GM23248 (cell line): ENCODE measurements around the gene CPLX1. TPM values are rescaled to one million over a fixed set of nuclear protein-coding genes. Genes with fewer than 3 reads are reported as not detected.

Experiments used
- DNase-seq: peaks from one replicate; pipeline ENCODE4 v3.0.0-alpha.2; 2015
- H2AFZ ChIP-seq: fragments of 200-600 bp; sonication (generic); 2 replicates; pipeline ENCODE4 v1.6.1; 2016; ENCODE audit warnings: antibody characterized with exemption
- H3F3A ChIP-seq: fragments of 200-600 bp; sonication (generic); 2 replicates; pipeline ENCODE4 v1.6.1; 2016; ENCODE audit warnings: mild to moderate bottlenecking, antibody characterized with exemption, mixed run types; ENCODE audit not compliant: insufficient read depth
- H3K27ac ChIP-seq: fragments of 200-600 bp; sonication (generic); 2 replicates; pipeline ENCODE4 v1.5.1; 2016; ENCODE audit warnings: mild to moderate bottlenecking
- H3K27me3 ChIP-seq: fragments of 200-600 bp; sonication (generic); replicated peaks from 2 replicates; pipeline ENCODE4 v1.6.1; 2016; ENCODE audit warnings: mild to moderate bottlenecking; ENCODE audit not compliant: insufficient read depth
- H3K36me3 ChIP-seq: fragments of 200-600 bp; sonication (generic); 2 replicates; pipeline ENCODE4 v1.6.1; 2016; ENCODE audit warnings: low read depth, mild to moderate bottlenecking
- H3K4me1 ChIP-seq: fragments of 200-600 bp; sonication (generic); 2 replicates; pipeline ENCODE4 v1.6.1; 2016; ENCODE audit warnings: mild to moderate bottlenecking; ENCODE audit not compliant: insufficient read depth
- H3K4me2 ChIP-seq: fragments of 200-600 bp; sonication (generic); one replicate; pipeline ENCODE4 v1.6.1; 2016; ENCODE audit warnings: mild to moderate bottlenecking; ENCODE audit not compliant: unreplicated experiment
- H3K4me3 ChIP-seq: fragments of 200-600 bp; sonication (generic); 2 replicates; pipeline ENCODE4 v1.5.1; 2016; ENCODE audit warnings: mild to moderate bottlenecking
- H3K79me2 ChIP-seq: fragments of 200-600 bp; sonication (generic); 2 replicates; pipeline ENCODE4 v1.6.1; 2016; ENCODE audit warnings: mild to moderate bottlenecking; ENCODE audit not compliant: insufficient read depth
- H3K9ac ChIP-seq: fragments of 200-600 bp; sonication (generic); 2 replicates; pipeline ENCODE4 v1.6.1; 2016; ENCODE audit warnings: mild to moderate bottlenecking
- H3K9me2 ChIP-seq: fragments of 200-600 bp; sonication (generic); 2 replicates; pipeline ENCODE4 v1.6.1; 2016; ENCODE audit warnings: mixed run types, mild to moderate bottlenecking, moderate library complexity; ENCODE audit not compliant: insufficient read depth
- H3K9me3 ChIP-seq: fragments of 200-600 bp; sonication (generic); one replicate; pipeline ENCODE4 v1.6.1; 2017; ENCODE audit warnings: low read depth
- H4K20me1 ChIP-seq: fragments of 200-600 bp; sonication (generic); 2 replicates; pipeline ENCODE4 v1.6.0; 2016; ENCODE audit not compliant: insufficient read depth
- EZH2 ChIP-seq: fragments of 200-600 bp; sonication (generic); IDR thresholded peaks from 2 replicates; pipeline ENCODE4 v1.6.1; 2018; ENCODE audit warnings: antibody characterized with exemption, mild to moderate bottlenecking; ENCODE audit not compliant: insufficient read depth, poor library complexity, severe bottlenecking
- EZH2phosphoT487 ChIP-seq: fragments of 200-600 bp; sonication (generic); IDR thresholded peaks from 2 replicates; pipeline ENCODE4 v1.6.1; 2018; ENCODE audit warnings: antibody characterized with exemption, moderate library complexity, mild to moderate bottlenecking, low read depth; ENCODE audit not compliant: insufficient read depth
- WGBS, 2 experiments: methylation state at CpG; one replicate each; pipeline ENCODE4 v1.1.6; 2015 to 2017; ENCODE audit warnings: low lambda C conversion rate in 2 of 2, low coverage in 1 of 2; ENCODE audit errors: missing lambda C conversion rate in 2 of 2; 5-methylcytosine and 5-hydroxymethylcytosine counted together
- in situ Hi-C: fragments of 300-500 bp; cut with MboI; formaldehyde crosslinking; loops from 2 replicates; pipeline ENCODE4 v1.15.0; 2020
- polyA plus RNA-seq: library from polyadenylated mRNA; unstranded; fragments of >200 nt; fragmentation: Nextera tagmentation; extraction: Ambion mirVana; gene quantifications from 2 replicates; pipeline ENCODE4 v1.2.1, GENCODE V29; 2016
- total RNA-seq: library from RNA; depleted of rRNA; stranded (reverse); fragments of >200 nt; shearing (Covaris generic); gene quantifications from 2 replicates; pipeline ENCODE4 v1.2.3, GENCODE V29; 2014

Gene CPLX1
- total and polyA plus RNA-seq, 2 experiments from 2014 or later = not detected

- TF ChIP-seq EZH2phosphoT487 (no peak), EZH2 (no peak)
- H3K9ac ChIP-seq = no peak overlapping the region
- H3K4me3 ChIP-seq = no peak overlapping the region
- no peaks in the 10 kb centered on the region for H3K9me2 ChIP-seq
- no peak overlapping the region for H2AFZ ChIP-seq
- no peaks in the 10 kb centered on the region for H3K79me2 ChIP-seq
- H3K27me3 ChIP-seq = peaks cover 3% of the 10 kb centered on the region; the same call in 1 of the 2 replicates
- no peak overlapping the region for H3K27ac ChIP-seq
- 46 to 55% methylated on average over 16 to 18 of the region's 18 CpGs for WGBS, 2 experiments
- H3K9me3 ChIP-seq = no peaks in the 10 kb centered on the region
- H3F3A ChIP-seq = no peaks in the 10 kb centered on the region
- in situ Hi-C loops = no loop called here
- no peaks in the 10 kb centered on the region for H4K20me1 ChIP-seq
- no peak for DNase-seq
- H3K36me3 ChIP-seq = no peaks in the 10 kb centered on the region
- H3K4me2 ChIP-seq = no peak overlapping the region
- no peaks in the 10 kb centered on the region for H3K4me1 ChIP-seq
Observed at GRCh38 chr4:833731-834367, 7.9 kb upstream of the CPLX1 start.

- Histone ChIP-seq H2AFZ (no peak overlapping the region), H3K9ac (no peak overlapping the region), H3K27ac (no peak overlapping the region), H3F3A (no peaks in the 10 kb centered on the region), H3K27me3 (peaks cover 10% of the 10 kb centered on the region), H3K4me2 (no peak overlapping the region), H3K36me3 (no peaks in the 10 kb centered on the region), H3K9me2 (no peaks in the 10 kb centered on the region), H3K9me3 (no peaks in the 10 kb centered on the region), H3K4me3 (no peak overlapping the region), H4K20me1 (no peaks in the 10 kb centered on the region), H3K79me2 (no peaks in the 10 kb centered on the region), H3K4me1 (no peaks in the 10 kb centered on the region)
- DNase-seq = no peak
- 47 to 49% methylated on average over 10 of the region's 10 CpGs for WGBS, 2 experiments
- in situ Hi-C loops = no loop called here
- no peak for TF ChIP-seq EZH2
- TF ChIP-seq EZH2phosphoT487 = no peak
Observed at GRCh38 chr4:833156-833555, 7.2 kb upstream of the CPLX1 start.

- Histone ChIP-seq H3K9me2 (no peaks in the 10 kb centered on the region), H3K27ac (no peak overlapping the region), H3K4me1 (no peaks in the 10 kb centered on the region), H3K9ac (no peak overlapping the region), H3K9me3 (no peaks in the 10 kb centered on the region), H2AFZ (no peak overlapping the region), H4K20me1 (no peaks in the 10 kb centered on the region), H3K4me2 (no peak overlapping the region), H3K4me3 (no peak overlapping the region), H3F3A (no peaks in the 10 kb centered on the region), H3K27me3 (peaks cover 16% of the 10 kb centered on the region), H3K79me2 (no peaks in the 10 kb centered on the region), H3K36me3 (no peaks in the 10 kb centered on the region)
- 65 to 70% methylated on average over 8 to 9 of the region's 9 CpGs for WGBS, 2 experiments
- DNase-seq = no peak
- TF ChIP-seq EZH2phosphoT487 (no peak), EZH2 (no peak)
- in situ Hi-C loops = no loop called here
Observed at GRCh38 chr4:832536-832935, 6.6 kb upstream of the CPLX1 start.

- H3K4me3 ChIP-seq = no peak overlapping the region
- peaks cover 20% of the 10 kb centered on the region for H3K27me3 ChIP-seq
- H3K9me3 ChIP-seq = no peaks in the 10 kb centered on the region
- no peak overlapping the region for H2AFZ ChIP-seq
- no peak overlapping the region for H3K4me2 ChIP-seq
- H3K9ac ChIP-seq = no peak overlapping the region
- no peaks in the 10 kb centered on the region for H3F3A ChIP-seq
- H4K20me1 ChIP-seq = no peaks in the 10 kb centered on the region
- WGBS, 2 experiments = 58 to 85% methylated on average over 2 to 7 of the region's 7 CpGs
- no peak for DNase-seq
- in situ Hi-C loops = no loop called here
- H3K36me3 ChIP-seq = no peaks in the 10 kb centered on the region
- H3K79me2 ChIP-seq = no peaks in the 10 kb centered on the region
- no peaks in the 10 kb centered on the region for H3K4me1 ChIP-seq
- H3K27ac ChIP-seq = no peak overlapping the region
- H3K9me2 ChIP-seq = no peaks in the 10 kb centered on the region
- no peak for TF ChIP-seq EZH2phosphoT487
- TF ChIP-seq EZH2 = no peak
Observed at GRCh38 chr4:832108-832507, 6.2 kb upstream of the CPLX1 start.

GRCh38 chr4:831483-831805, 5.5 kb upstream of the CPLX1 start:
- in situ Hi-C loops = no loop called here
- no peak for DNase-seq
- no peaks in the 10 kb centered on the region for H3K36me3 ChIP-seq
- no peaks in the 10 kb centered on the region for H3K79me2 ChIP-seq
- H3K4me2 ChIP-seq = no peak overlapping the region
- no peak overlapping the region for H3K27ac ChIP-seq
- H3K9me3 ChIP-seq = no peaks in the 10 kb centered on the region
- no peak overlapping the region for H2AFZ ChIP-seq
- 32 to 41% methylated on average over 3 of the region's 3 CpGs for WGBS, 2 experiments
- H3F3A ChIP-seq = no peaks in the 10 kb centered on the region
- TF ChIP-seq EZH2 = no peak
- TF ChIP-seq EZH2phosphoT487 = no peak
- no peaks in the 10 kb centered on the region for H3K9me2 ChIP-seq
- H3K9ac ChIP-seq = no peak overlapping the region
- H3K4me1 ChIP-seq = no peaks in the 10 kb centered on the region
- H3K4me3 ChIP-seq = no peak overlapping the region
- H4K20me1 ChIP-seq = no peaks in the 10 kb centered on the region
- peaks cover 25% of the 10 kb centered on the region for H3K27me3 ChIP-seq
